DMS114 treated with DMSO at 0.1 percent for 48 hours (cell line): Measurements from ENCODE around the gene TMOD2.
A peak's percentile ranks its signal among the peaks of the same experiment; 100 is the strongest.

ENCODE experiments used
- DNase-seq: peaks from one replicate; lab custom pipeline; 2025; ENCODE audit not compliant: unreplicated experiment; lab: John Stamatoyannopoulos, UW

The TMOD2 gene

GRCh38 chr15:51735228-51736010 lies 16.0 kb upstream of the TMOD2 start:
- DNase-seq = no peak

- DNase-seq = no peak
Observed at GRCh38 chr15:51736069-51736468, 15.3 kb upstream of the TMOD2 start.

- peak; percentile 27 for DNase-seq
Observed at GRCh38 chr15:51736751-51737521, 14.5 kb upstream of the TMOD2 start.

- no peak for DNase-seq
Observed at GRCh38 chr15:51737522-51738305, 13.7 kb upstream of the TMOD2 start, which contains the start of gene LYSMD2. LYSMD2 (minus strand) TSS chr15:51737655; CDS start chr15:51737622, 33 bp downstream.

GRCh38 chr15:51738553-51738952 lies 12.8 kb upstream of the TMOD2 start:
- DNase-seq = no peak

- DNase-seq = no peak
Observed at GRCh38 chr15:51739061-51739712, 12.2 kb upstream of the TMOD2 start.

- no peak for DNase-seq
Observed at GRCh38 chr15:51749307-51749706, 2.1 kb upstream of the TMOD2 start.

- DNase-seq = no peak
Observed at GRCh38 chr15:51750186-51750585, 1.2 kb upstream of the TMOD2 start.

- DNase-seq = no peak
Observed at GRCh38 chr15:51751697-51752683, 593 bp downstream of the TMOD2 start.

GRCh38 chr15:51752888-51753287 lies 1.5 kb downstream of the TMOD2 start:
- DNase-seq = no peak

GRCh38 chr15:51754267-51754666 lies 2.9 kb downstream of the TMOD2 start:
- no peak for DNase-seq

- no peak for DNase-seq
Observed at GRCh38 chr15:51755790-51756189, 4.4 kb downstream of the TMOD2 start.

- DNase-seq = no peak
Observed at GRCh38 chr15:51756482-51756881, 5.1 kb downstream of the TMOD2 start.

GRCh38 chr15:51757450-51757849 lies 6.1 kb downstream of the TMOD2 start:
- DNase-seq = no peak

GRCh38 chr15:51758645-51759044 lies 7.2 kb downstream of the TMOD2 start:
- no peak for DNase-seq

GRCh38 chr15:51759557-51760070 lies 8.2 kb downstream of the TMOD2 start:
- no peak for DNase-seq

- no peak for DNase-seq
Observed at GRCh38 chr15:51760805-51761204, 9.4 kb downstream of the TMOD2 start.

GRCh38 chr15:51765751-51766150 lies 14.4 kb downstream of the TMOD2 start:
- DNase-seq = no peak

- DNase-seq = no peak
Observed at GRCh38 chr15:51766341-51766740, 14.9 kb downstream of the TMOD2 start.

GRCh38 chr15:51768018-51768417 lies 16.6 kb downstream of the TMOD2 start:
- no peak for DNase-seq
